Common myeloid progenitor, CD34-positive (primary cell): Measurements from ENCODE around the gene FFAR4. TPM values are rescaled to one million over a fixed set of nuclear protein-coding genes. Genes with fewer than 3 reads are reported as not detected.
"Not testable (repeated sequence)": the region's sequence is repeated elsewhere in the genome, so short reads cannot be mapped to it uniquely, and the experiment has no call there.

Experiments
- CTCF ChIA-PET: fragments of 350-600 bp; sonication (Branson Sonifier 250); formaldehyde crosslinking; loops from one replicate; lab custom pipeline; 2021; ENCODE audit warnings: antibody characterized with exemption; lab: Charles Lee
- POLR2A ChIA-PET: fragments of 350-600 bp; sonication (Branson Sonifier 250); formaldehyde crosslinking; loops from one replicate; lab custom pipeline; 2021; ENCODE audit warnings: antibody characterized with exemption; lab: Charles Lee
- DNase-seq, 3 donors: peaks; one replicate each; pipeline versions ENCODE4 v3.0.0 to v3.0.0-alpha.2; 2013
- H3K27ac ChIP-seq, 2 experiments: 1 replicate in 1 of 2; 2 replicates in 1 of 2; pipeline ENCODE4 v1.7.0; 2013; ENCODE audit warnings: inconsistent platforms in 2 of 2, low read length in 2 of 2, mild to moderate bottlenecking in 2 of 2, low read depth in 1 of 2, moderate library complexity in 1 of 2; ENCODE audit not compliant: severe bottlenecking in 2 of 2, insufficient read depth in 1 of 2, poor library complexity in 1 of 2
- H3K27me3 ChIP-seq, 5 experiments: replicated peaks in 2 of 5; 1 replicate in 3 of 5; 2 replicates in 2 of 5; pipeline versions ENCODE4 v1.6.1 to v1.7.0; 2013; ENCODE audit warnings: low read length in 4 of 5, mild to moderate bottlenecking in 2 of 5, moderate library complexity in 2 of 5, inconsistent platforms in 1 of 5; ENCODE audit not compliant: insufficient read depth in 5 of 5, control insufficient read depth in 4 of 5
- H3K36me3 ChIP-seq, 4 experiments: 1 replicate in 2 of 4; 2 replicates in 2 of 4; pipeline versions ENCODE4 v1.6.1 to v1.7.0; 2013; ENCODE audit warnings: low read length in 3 of 4, control low read depth in 1 of 4, mild to moderate bottlenecking in 1 of 4; ENCODE audit not compliant: control insufficient read depth in 4 of 4, insufficient read depth in 4 of 4
- H3K4me1 ChIP-seq, 4 experiments: 1 replicate in 3 of 4; 2 replicates in 1 of 4; pipeline versions ENCODE4 v1.6.1 to v1.7.1; 2013; ENCODE audit warnings: low read length in 3 of 4, mild to moderate bottlenecking in 3 of 4, control low read depth in 1 of 4, inconsistent platforms in 1 of 4, moderate library complexity in 1 of 4; ENCODE audit not compliant: control insufficient read depth in 4 of 4, insufficient read depth in 4 of 4; ENCODE audit errors: control extremely low read depth in 1 of 4
- H3K4me3 ChIP-seq, 7 experiments: 1 replicate in 4 of 7; 2 replicates in 3 of 7; pipeline versions ENCODE4 v1.5.1 to v1.7.0; 2013; ENCODE audit warnings: mild to moderate bottlenecking in 7 of 7, low read length in 6 of 7, moderate library complexity in 6 of 7, inconsistent platforms in 2 of 7, low read depth in 2 of 7, control low read depth in 1 of 7; ENCODE audit not compliant: insufficient read depth in 4 of 7, control insufficient read depth in 1 of 7; ENCODE audit errors: extremely low read depth in 1 of 7
- H3K9me3 ChIP-seq, 5 experiments: 1 replicate in 4 of 5; 2 replicates in 1 of 5; pipeline versions ENCODE4 v1.6.1 to v1.7.1; 2013; ENCODE audit warnings: low read length in 4 of 5, mild to moderate bottlenecking in 2 of 5, inconsistent platforms in 1 of 5, low read depth in 1 of 5, moderate library complexity in 1 of 5; ENCODE audit not compliant: control insufficient read depth in 4 of 5, insufficient read depth in 2 of 5; ENCODE audit errors: control extremely low read depth in 1 of 5
- WGBS: methylation state at CpG from one replicate; pipeline ENCODE4 v1.1.5; 2013; ENCODE audit not compliant: insufficient coverage; 5-methylcytosine and 5-hydroxymethylcytosine counted together
- polyA plus RNA-seq: library from polyadenylated mRNA; unstranded; fragments of 120-200 nt; gene quantifications from one replicate; pipeline ENCODE4 v1.2.1, GENCODE V29; 2013

The FFAR4 gene
- not detected for polyA plus RNA-seq

- Histone ChIP-seq H3K4me1 (peaks cover 0 to 23% (median 17%) of the 10 kb centered on the region in 4 experiments), H3K27ac (no peak within 1 kb of the TSS), H3K36me3 (no peaks in the 10 kb centered on the region), H3K27me3 (peaks cover 0 to 54% (median 29%) of the 10 kb centered on the region in 5 experiments), H3K9me3 (no peaks in the 10 kb centered on the region), H3K4me3 (peak within 1 kb of the TSS; percentile 23 to 69 (median 52))
- peak in 2 of 3 donors; percentile 30 to 48 for DNase-seq
- ChIA-PET POLR2A (no interaction called here), CTCF (interaction anchor here (0.7 kb wide), 1 partner anchor 11 kb away, joined by 3 read pairs; no protein-coding TSS in a partner anchor)
- 2% methylated on average over 61 of the region's 85 CpGs for WGBS
These were observed at the start of gene FFAR4 for GRCh38 chr10:93566435-93567276. Gene FFAR4, plus strand, starts transcription at chr10:93566665. Its CDS starts 56 bp downstream, at chr10:93566721.

GRCh38 chr10:93518531-93518930 lies 47.9 kb upstream of the FFAR4 start:
- ChIA-PET CTCF (interaction anchor here (1.1 to 2.7 kb wide), 6 partner anchors 9 to 162 kb away, joined by 3 to 11 read pairs (median 4); no protein-coding TSS in a partner anchor), POLR2A (no interaction called here)
- Histone ChIP-seq H3K27me3 (no peaks in the 10 kb centered on the region), H3K4me3 (no peak overlapping the region), H3K36me3 (peaks cover 13 to 47% (median 28%) of the 10 kb centered on the region in 4 experiments), H3K27ac (no peak overlapping the region), H3K9me3 (peaks cover 0 to 8% (median 5%) of the 10 kb centered on the region in 5 experiments), H3K4me1 (peaks cover 0 to 2% (median 1%) of the 10 kb centered on the region in 4 experiments)
- 95% methylated on average over 2 of the region's 4 CpGs for WGBS
- DNase-seq: no peak

- 100% methylated on average over 3 of the region's 5 CpGs for whole genome bisulfite sequencing
- Histone ChIP-seq H3K27me3 (no peaks in the 10 kb centered on the region), H3K4me1 (no peaks in the 10 kb centered on the region), H3K27ac (no peak overlapping the region), H3K4me3 (no peak overlapping the region), H3K9me3 (no peaks in the 10 kb centered on the region), H3K36me3 (no peaks in the 10 kb centered on the region)
- ChIA-PET POLR2A (no interaction called here), CTCF (interaction anchor here (1.2 to 1.5 kb wide), 2 partner anchors 8 to 18 kb away, joined by 3 to 4 read pairs; no protein-coding TSS in a partner anchor)
- no peak for DNase-seq
These were observed 31.2 kb upstream of the FFAR4 start for GRCh38 chr10:93535293-93535692.

GRCh38 chr10:93540871-93541270 lies 25.6 kb upstream of the FFAR4 start:
- POLR2A ChIA-PET: not testable (repeated sequence)

GRCh38 chr10:93541402-93542357 lies 24.8 kb upstream of the FFAR4 start:
- CTCF ChIA-PET: interaction anchor here (1.1 to 2.8 kb wide), 6 partner anchors 10 to 312 kb away, joined by 3 to 11 read pairs (median 3); no protein-coding TSS in a partner anchor
- 63% methylated on average over 22 of the region's 23 CpGs for WGBS
- DNase-seq: peak; percentile 28 to 47 (median 44)
- peak overlapping the region in 1 of 7 experiments; percentile 6 for H3K4me3 ChIP-seq
- POLR2A ChIA-PET: interaction anchor here (0.6 kb wide), 1 partner anchor 32 kb away, joined by 3 read pairs; no protein-coding TSS in a partner anchor
- no peaks in the 10 kb centered on the region for H3K36me3 ChIP-seq
- H3K27ac ChIP-seq: no peak overlapping the region
- H3K27me3 ChIP-seq: no peaks in the 10 kb centered on the region
- peaks cover 0 to 5% (median 0%) of the 10 kb centered on the region in 4 experiments for H3K4me1 ChIP-seq
- no peaks in the 10 kb centered on the region for H3K9me3 ChIP-seq

More at GRCh38 chr10:93540871-93541270, 25.6 kb upstream of the FFAR4 start:
- not testable (repeated sequence) for DNase-seq, H3K27me3 ChIP-seq, H3K4me3 ChIP-seq, H3K27ac ChIP-seq, H3K36me3 ChIP-seq, H3K4me1 ChIP-seq, H3K9me3 ChIP-seq
- CTCF ChIA-PET: interaction anchor here (1.9 to 2.8 kb wide), 2 partner anchors 9 to 136 kb away, joined by 3 to 11 read pairs; no protein-coding TSS in a partner anchor
- WGBS: 100% methylated on average over 2 of the region's 4 CpGs

- Histone ChIP-seq H3K36me3 (no peaks in the 10 kb centered on the region), H3K27ac (no peak overlapping the region), H3K4me1 (peaks cover 0 to 5% (median 0%) of the 10 kb centered on the region in 4 experiments), H3K9me3 (no peaks in the 10 kb centered on the region), H3K27me3 (no peaks in the 10 kb centered on the region), H3K4me3 (peak overlapping the region in 1 of 7 experiments; percentile 6)
- 26% methylated on average over 9 of the region's 10 CpGs for WGBS
- DNase-seq: no peak
- ChIA-PET POLR2A (no interaction called here), CTCF (interaction anchor here (0.9 to 2.8 kb wide), 8 partner anchors 11 to 311 kb away, joined by 3 to 11 read pairs (median 4); no protein-coding TSS in a partner anchor)
These were observed 24.1 kb upstream of the FFAR4 start for GRCh38 chr10:93542358-93542791.
